Hepatocyte (in vitro differentiated cells): ENCODE results near the gene COX8C. TPM values are rescaled to one million over a fixed set of nuclear protein-coding genes. Genes with fewer than 3 reads are reported as not detected.
A peak's percentile ranks its signal among the peaks of the same experiment; 100 is the strongest.
"Not testable (repeated sequence)": the region's sequence is repeated elsewhere in the genome, so short reads cannot be mapped to it uniquely, and the experiment has no call there.

Experiments
- DNase-seq: peaks from one replicate; pipeline ENCODE4 v3.0.0-alpha.2; 2016; ENCODE audit warnings: low spot score
- H2AFZ ChIP-seq: fragments of 200-600 bp; sonication (generic); 2 replicates; pipeline ENCODE4 v1.6.0; 2016; ENCODE audit warnings: antibody characterized with exemption, mild to moderate bottlenecking
- H3K27ac ChIP-seq: fragments of 200-600 bp; sonication (generic); 2 replicates; pipeline ENCODE4 v1.5.1; 2016; ENCODE audit warnings: mild to moderate bottlenecking
- H3K27me3 ChIP-seq: fragments of 200-600 bp; sonication (generic); 2 replicates; pipeline ENCODE4 v1.6.1; 2016
- H3K36me3 ChIP-seq: fragments of 200-600 bp; sonication (generic); replicated peaks from 2 replicates; pipeline ENCODE4 v1.5.1; 2016; ENCODE audit warnings: low read depth; ENCODE audit not compliant: insufficient read depth
- H3K4me1 ChIP-seq: fragments of 200-600 bp; sonication (generic); 2 replicates; pipeline ENCODE4 v1.5.1; 2016; ENCODE audit warnings: mild to moderate bottlenecking, moderate library complexity; ENCODE audit not compliant: insufficient read depth
- H3K4me2 ChIP-seq: fragments of 200-600 bp; sonication (generic); 2 replicates; pipeline ENCODE4 v1.6.0; 2016
- H3K4me3 ChIP-seq: fragments of 200-600 bp; sonication (generic); 2 replicates; pipeline ENCODE4 v1.5.1; 2016; ENCODE audit warnings: mild to moderate bottlenecking
- H3K79me2 ChIP-seq: fragments of 200-600 bp; sonication (generic); 2 replicates; pipeline ENCODE4 v1.6.0; 2017; ENCODE audit warnings: mild to moderate bottlenecking
- H3K9me2 ChIP-seq: fragments of 200-600 bp; sonication (generic); replicated peaks from 2 replicates; pipeline ENCODE4 v1.6.0; 2017; ENCODE audit warnings: mild to moderate bottlenecking; ENCODE audit not compliant: insufficient read depth
- H3K9me3 ChIP-seq: fragments of 200-600 bp; sonication (generic); 2 replicates; pipeline ENCODE4 v1.5.1; 2016; ENCODE audit warnings: low read depth, mild to moderate bottlenecking
- H4K20me1 ChIP-seq: fragments of 200-600 bp; sonication (generic); 2 replicates; pipeline ENCODE4 v1.6.0; 2016; ENCODE audit warnings: mild to moderate bottlenecking; ENCODE audit not compliant: insufficient read depth, poor library complexity, severe bottlenecking
- EZH2 ChIP-seq: fragments of 200-600 bp; sonication (generic); IDR thresholded peaks from 2 replicates; pipeline ENCODE4 v1.6.1; 2016; ENCODE audit warnings: antibody characterized with exemption, mild to moderate bottlenecking, borderline replicate concordance
- EZH2phosphoT487 ChIP-seq: fragments of 200-600 bp; sonication (generic); IDR thresholded peaks from one replicate; pipeline ENCODE4 v1.6.1; 2018; ENCODE audit warnings: antibody characterized with exemption, mild to moderate bottlenecking, low read depth, moderate library complexity; ENCODE audit not compliant: unreplicated experiment, severe bottlenecking
- whole genome bisulfite sequencing: methylation state at CpG from one replicate; pipeline ENCODE4 v1.1.6; 2016; ENCODE audit warnings: low lambda C conversion rate; ENCODE audit errors: missing lambda C conversion rate; 5-methylcytosine and 5-hydroxymethylcytosine counted together
- polyA plus RNA-seq: library from polyadenylated mRNA; unstranded; fragments of >200 nt; fragmentation: Nextera tagmentation; extraction: Ambion mirVana; gene quantifications from 2 replicates; pipeline ENCODE4 v1.2.1, GENCODE V29; 2016
- small RNA-seq: library from RNA; depleted of rRNA; stranded (forward); fragments of <200 nt; gene quantifications from one replicate; pipeline ENCODE3, GENCODE V24; 2014
- total RNA-seq: library from RNA; depleted of rRNA; stranded (reverse); fragments of >200 nt; gene quantifications from 2 replicates; pipeline ENCODE4 v1.2.3, GENCODE V29; 2014
- TF ChIP-seq, protein P1 (sequence below): fragments of 200-600 bp; sonication (generic); IDR thresholded peaks from 2 replicates; pipeline ENCODE4 v1.5.1; 2016; ENCODE audit warnings: antibody characterized with exemption, mild to moderate bottlenecking; ENCODE audit not compliant: poor library complexity

COX8C gene
- total and polyA plus RNA-seq, 2 experiments from 2014 or later: not detected

DNA sequence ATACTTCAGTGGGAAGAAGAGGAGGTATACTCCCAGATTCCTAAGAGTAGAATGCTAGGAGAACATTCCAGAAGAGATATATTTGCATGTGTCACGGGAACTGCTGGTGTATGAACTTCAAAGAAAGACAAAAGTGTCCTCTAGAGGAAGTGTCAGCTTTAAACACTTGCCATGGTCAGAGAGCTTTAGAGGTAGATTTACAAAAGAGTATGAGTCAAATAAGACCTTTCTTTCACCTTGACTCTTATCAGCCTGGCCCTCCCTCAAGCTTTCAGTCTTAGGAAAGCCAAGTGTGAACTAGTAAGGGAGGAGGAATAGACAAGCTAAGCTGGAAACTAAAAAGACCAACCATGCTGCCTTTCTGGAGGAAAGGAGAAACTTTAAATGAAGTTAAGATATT, 34.7 kb downstream of the COX8C start:
- Histone ChIP-seq H3K79me2 (no peaks in the 10 kb centered on the region), H4K20me1 (no peaks in the 10 kb centered on the region), H3K27me3 (peaks cover 6% of the 10 kb centered on the region), H2AFZ (no peak overlapping the region), H3K27ac (no peak overlapping the region), H3K4me2 (no peak overlapping the region), H3K36me3 (no peaks in the 10 kb centered on the region), H3K4me1 (no peaks in the 10 kb centered on the region), H3K4me3 (no peak overlapping the region), H3K9me2 (no peaks in the 10 kb centered on the region), H3K9me3 (no peaks in the 10 kb centered on the region)
- DNase-seq: peak; percentile 15
- WGBS: 71% methylated on average over 1 of the region's 1 CpG
- TF ChIP-seq, protein P1, sequence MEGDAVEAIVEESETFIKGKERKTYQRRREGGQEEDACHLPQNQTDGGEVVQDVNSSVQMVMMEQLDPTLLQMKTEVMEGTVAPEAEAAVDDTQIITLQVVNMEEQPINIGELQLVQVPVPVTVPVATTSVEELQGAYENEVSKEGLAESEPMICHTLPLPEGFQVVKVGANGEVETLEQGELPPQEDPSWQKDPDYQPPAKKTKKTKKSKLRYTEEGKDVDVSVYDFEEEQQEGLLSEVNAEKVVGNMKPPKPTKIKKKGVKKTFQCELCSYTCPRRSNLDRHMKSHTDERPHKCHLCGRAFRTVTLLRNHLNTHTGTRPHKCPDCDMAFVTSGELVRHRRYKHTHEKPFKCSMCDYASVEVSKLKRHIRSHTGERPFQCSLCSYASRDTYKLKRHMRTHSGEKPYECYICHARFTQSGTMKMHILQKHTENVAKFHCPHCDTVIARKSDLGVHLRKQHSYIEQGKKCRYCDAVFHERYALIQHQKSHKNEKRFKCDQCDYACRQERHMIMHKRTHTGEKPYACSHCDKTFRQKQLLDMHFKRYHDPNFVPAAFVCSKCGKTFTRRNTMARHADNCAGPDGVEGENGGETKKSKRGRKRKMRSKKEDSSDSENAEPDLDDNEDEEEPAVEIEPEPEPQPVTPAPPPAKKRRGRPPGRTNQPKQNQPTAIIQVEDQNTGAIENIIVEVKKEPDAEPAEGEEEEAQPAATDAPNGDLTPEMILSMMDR: no peak
- TF ChIP-seq EZH2phosphoT487 (no peak), EZH2 (no peak)

DNA sequence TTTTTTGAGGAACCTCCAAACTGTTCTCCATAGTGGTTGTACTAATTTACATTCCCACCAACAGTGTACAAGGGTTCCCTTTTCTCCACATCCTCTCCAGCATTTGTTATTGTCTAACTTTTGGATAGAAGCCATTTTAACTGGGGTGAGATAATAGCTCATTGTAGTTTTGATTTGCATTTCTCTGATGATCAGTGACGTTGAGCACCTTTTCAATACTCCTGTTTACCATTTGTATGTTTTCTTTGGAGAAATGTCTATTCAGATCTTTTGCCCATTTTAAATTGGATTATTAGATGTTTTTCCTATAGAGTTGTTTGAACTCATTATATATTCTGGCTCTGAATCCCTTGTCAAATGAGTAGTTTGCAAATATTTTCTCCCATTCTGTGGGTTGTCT, 37.3 kb downstream of the COX8C start:
- not testable (repeated sequence) for H3K79me2 ChIP-seq, H4K20me1 ChIP-seq, H3K4me1 ChIP-seq, H3K9me3 ChIP-seq, H3K36me3 ChIP-seq, H3K27ac ChIP-seq, DNase-seq, H3K4me2 ChIP-seq, H3K4me3 ChIP-seq, H3K9me2 ChIP-seq, H2AFZ ChIP-seq, H3K27me3 ChIP-seq
- WGBS: 90% methylated on average over 1 of the region's 1 CpG

DNA sequence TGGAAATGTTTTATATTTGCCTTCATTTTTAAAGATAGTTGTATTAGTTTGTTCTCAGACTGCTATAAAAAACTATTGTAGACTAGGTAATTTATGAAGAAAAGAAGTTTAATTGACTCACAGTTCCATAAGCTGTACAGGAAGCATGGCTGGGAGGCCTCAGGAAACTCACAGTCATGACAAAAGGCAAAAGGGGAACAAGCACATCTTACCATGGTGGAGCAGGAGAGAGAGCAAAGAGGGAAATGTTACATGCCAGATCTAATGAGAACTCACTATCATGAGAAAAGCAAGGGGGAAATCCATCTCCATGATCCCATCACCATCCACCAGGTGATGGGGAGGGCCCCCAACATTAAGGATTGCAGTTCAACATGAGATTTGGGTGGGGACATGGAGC, 48.2 kb downstream of the COX8C start:
- no peak for DNase-seq

DNA sequence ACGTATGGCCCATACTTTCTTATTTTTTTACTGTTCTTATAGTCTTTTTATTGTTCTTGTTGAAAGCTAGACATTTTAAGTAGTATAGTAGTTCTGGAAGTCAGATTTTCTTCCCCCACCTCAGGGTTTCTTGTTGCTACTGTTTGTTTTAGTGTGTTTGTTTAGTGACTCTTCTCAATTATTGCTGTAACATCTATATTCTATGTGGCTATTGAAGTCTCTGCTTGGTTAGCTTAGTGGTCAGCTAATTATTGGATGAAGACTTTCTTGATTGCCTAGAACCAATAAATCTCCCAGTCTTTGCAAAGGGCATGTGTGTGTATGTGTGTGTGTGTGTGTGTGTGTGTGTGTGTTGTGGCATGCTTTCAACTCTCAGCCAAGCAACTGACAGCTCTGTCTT, 49.5 kb downstream of the COX8C start:
- Histone ChIP-seq H3K36me3 (no peaks in the 10 kb centered on the region), H4K20me1 (no peaks in the 10 kb centered on the region), H3K9me2 (no peaks in the 10 kb centered on the region), H2AFZ (no peak overlapping the region), H3K4me2 (no peak overlapping the region), H3K9me3 (no peaks in the 10 kb centered on the region), H3K4me1 (no peaks in the 10 kb centered on the region), H3K27ac (no peak overlapping the region), H3K79me2 (no peaks in the 10 kb centered on the region), H3K4me3 (no peak overlapping the region), H3K27me3 (no peaks in the 10 kb centered on the region)
- DNase-seq: no peak
- TF ChIP-seq, protein P1: no peak
- TF ChIP-seq EZH2 (no peak), EZH2phosphoT487 (no peak)
- 83% methylated on average over 1 of the region's 1 CpG for WGBS

More for the DNA sequence above, 48.2 kb downstream of the COX8C start:
- Histone ChIP-seq H4K20me1 (no peaks in the 10 kb centered on the region), H3K9me3 (no peaks in the 10 kb centered on the region), H3K36me3 (no peaks in the 10 kb centered on the region), H2AFZ (no peak overlapping the region), H3K27ac (no peak overlapping the region), H3K9me2 (no peaks in the 10 kb centered on the region), H3K4me1 (no peaks in the 10 kb centered on the region), H3K79me2 (no peaks in the 10 kb centered on the region), H3K4me2 (no peak overlapping the region), H3K27me3 (no peaks in the 10 kb centered on the region), H3K4me3 (no peak overlapping the region)
- no peak for TF ChIP-seq EZH2phosphoT487
- TF ChIP-seq, protein P1: no peak
- no peak for TF ChIP-seq EZH2

Small RNA genes lying within 50 kb of the gene (small RNA-seq; reads per million reads assigned to genes)
- gene RF00019: not detected

Other genes starting within 250 kb of the COX8C start
- gene ITPK1, start 231.3 kb upstream of the COX8C start, total RNA-seq: 55.9 and 66.7 TPM in 2 replicates
- gene ITPK1, start 231.3 kb upstream of the COX8C start, polyA plus RNA-seq: 47.4 and 49.8 TPM in 2 replicates
- 35.5 and 36.2 TPM in 2 replicates for gene MOAP1, start 162.3 kb upstream of the COX8C start, total RNA-seq
- 26.1 and 27.3 TPM in 2 replicates for gene MOAP1, start 162.3 kb upstream of the COX8C start, polyA plus RNA-seq
- gene LYSET, start 161.9 kb upstream of the COX8C start, total RNA-seq: 17.5 and 17.8 TPM in 2 replicates
- gene LYSET, start 161.9 kb upstream of the COX8C start, polyA plus RNA-seq: 45.4 and 53.0 TPM in 2 replicates
- 22.2 and 22.7 TPM in 2 replicates for gene GON7, start 140.1 kb upstream of the COX8C start, total RNA-seq
- 13.7 and 17.8 TPM in 2 replicates for gene GON7, start 140.1 kb upstream of the COX8C start, polyA plus RNA-seq
- gene UBR7, start 139.9 kb upstream of the COX8C start, total RNA-seq: 14.9 and 16.3 TPM in 2 replicates
- gene UBR7, start 139.9 kb upstream of the COX8C start, polyA plus RNA-seq: 12.1 and 13.1 TPM in 2 replicates
- 24.5 and 25.8 TPM in 2 replicates for gene BTBD7, start 14.1 kb upstream of the COX8C start, total RNA-seq
- 14.4 and 14.8 TPM in 2 replicates for gene BTBD7, start 14.1 kb upstream of the COX8C start, polyA plus RNA-seq
- 0.20 TPM in 2 replicates for gene UNC79, start 83.8 kb downstream of the COX8C start, total RNA-seq
- gene UNC79, start 83.8 kb downstream of the COX8C start, polyA plus RNA-seq: 0.15 and 0.16 TPM in 2 replicates